H1 (cell line): ENCODE data around the gene ZNF441. TPM values are rescaled to one million over a fixed set of nuclear protein-coding genes. Genes with fewer than 3 reads are reported as not detected.

ENCODE experiments used
- CTCF ChIA-PET: fragments of 300-600 bp; sonication (Branson Sonifier 250); formaldehyde crosslinking; loops from one replicate; lab custom pipeline; 2021; ENCODE audit not compliant: partially characterized antibody; lab: Charles Lee
- POLR2A ChIA-PET: fragments of 300-600 bp; sonication (Branson Sonifier 250); formaldehyde crosslinking; loops from one replicate; lab custom pipeline; 2021; ENCODE audit warnings: inconsistent platforms; ENCODE audit not compliant: partially characterized antibody; lab: Charles Lee
- DNase-seq, 2 experiments: peaks; one replicate each; pipeline versions ENCODE4 v3.0.0 to v3.0.0-alpha.2; 2010 to 2022; ENCODE audit warnings: low spot score in 2 of 2, low read depth in 1 of 2, mixed read lengths in 1 of 2
- FAIRE-seq: peaks from 2 replicates; lab custom pipeline; 2011; peaks lifted over from hg19 to GRCh38; lab: Jason Lieb, UNC
- H2AFZ ChIP-seq: 2 replicates; pipeline ENCODE4 v1.8.1; 2012; ENCODE audit warnings: low read length, inconsistent platforms
- H2AK5ac ChIP-seq: 2 replicates; pipeline ENCODE4 v1.6.1; 2013; ENCODE audit warnings: low read depth, low read length
- H2BK120ac ChIP-seq: replicated peaks from 2 replicates; pipeline ENCODE3; 2013; ENCODE audit warnings: low read depth, low read length, inconsistent platforms
- H2BK12ac ChIP-seq: 2 replicates; pipeline ENCODE4 v1.6.1; 2013; ENCODE audit warnings: low read depth, low read length
- H2BK15ac ChIP-seq: 2 replicates; pipeline ENCODE4 v1.6.1; 2013; ENCODE audit warnings: low read length
- H2BK20ac ChIP-seq: 2 replicates; pipeline ENCODE4 v1.6.1; 2013; ENCODE audit warnings: low read length
- H2BK5ac ChIP-seq: 2 replicates; pipeline ENCODE4 v1.6.1; 2013; ENCODE audit warnings: low read depth, low read length
- H3K14ac ChIP-seq: 2 replicates; pipeline ENCODE4 v1.6.1; 2013; ENCODE audit warnings: inconsistent platforms; ENCODE audit not compliant: insufficient read length
- H3K18ac ChIP-seq: 2 replicates; pipeline ENCODE4 v1.6.1; 2013; ENCODE audit warnings: low read length; ENCODE audit errors: extremely low read depth
- H3K23ac ChIP-seq: 2 replicates; pipeline ENCODE4 v1.6.1; 2013; ENCODE audit warnings: inconsistent platforms; ENCODE audit not compliant: insufficient read length
- H3K23me2 ChIP-seq: 2 replicates; pipeline ENCODE4 v1.6.1; 2013; ENCODE audit warnings: low read depth, low read length
- H3K27ac ChIP-seq: 2 replicates; pipeline ENCODE4 v1.6.1; 2011; ENCODE audit warnings: low read depth, low read length, inconsistent platforms
- H3K27me3 ChIP-seq, 4 experiments: replicated peaks in 1 of 4; 1 replicate in 1 of 4; 2 replicates in 3 of 4; pipeline versions ENCODE4 v1.6.1 to v1.8.1; 2011 to 2013; ENCODE audit warnings: low read length in 3 of 4, mild to moderate bottlenecking in 3 of 4, inconsistent platforms in 2 of 4, mixed read lengths in 2 of 4, moderate library complexity in 1 of 4; ENCODE audit not compliant: control insufficient read depth in 3 of 4, insufficient read depth in 3 of 4; ENCODE audit errors: extremely low read depth in 1 of 4
- H3K36me3 ChIP-seq, 4 experiments: 2 replicates each; pipeline versions ENCODE4 v1.6.1 to v1.8.1; 2011 to 2013; ENCODE audit warnings: mild to moderate bottlenecking in 4 of 4, low read length in 3 of 4, moderate library complexity in 2 of 4, control low read depth in 1 of 4, inconsistent platforms in 1 of 4; ENCODE audit not compliant: insufficient read depth in 4 of 4, control insufficient read depth in 2 of 4
- H3K4ac ChIP-seq: replicated peaks from 2 replicates; pipeline ENCODE3; 2013; ENCODE audit warnings: low read length, low read depth, mixed read lengths, inconsistent platforms; ENCODE audit not compliant: insufficient read length
- H3K4me1 ChIP-seq, 4 experiments: replicated peaks in 1 of 4; 1 replicate in 1 of 4; 2 replicates in 3 of 4; pipeline versions ENCODE4 v1.6.1 to v1.8.1; 2011 to 2013; ENCODE audit warnings: low read length in 3 of 4, inconsistent platforms in 2 of 4, mixed read lengths in 1 of 4; ENCODE audit not compliant: insufficient read depth in 4 of 4, control insufficient read depth in 3 of 4
- H3K4me2 ChIP-seq, 2 experiments: 2 replicates each; pipeline versions ENCODE4 v1.6.1 to v1.8.1; 2011 to 2013; ENCODE audit warnings: low read depth in 2 of 2, low read length in 2 of 2, control low read depth in 1 of 2, inconsistent platforms in 1 of 2, mild to moderate bottlenecking in 1 of 2; ENCODE audit not compliant: insufficient read depth in 1 of 2
- H3K4me3 ChIP-seq, 4 experiments: fragments of 200-600, 300-600 bp in 1 of 4; sonication (generic), shearing (Covaris generic), sonication (Bioruptor Twin) in 1 of 4; 2 replicates each; pipeline versions ENCODE4 v1.5.1 to v1.8.1; 2011 to 2016; ENCODE audit warnings: low read length in 4 of 4, low read depth in 3 of 4, control low read depth in 2 of 4, inconsistent platforms in 2 of 4, mild to moderate bottlenecking in 2 of 4, mixed read lengths in 1 of 4, moderate library complexity in 1 of 4; ENCODE audit not compliant: insufficient read depth in 2 of 4; ENCODE audit errors: extremely low read depth in 1 of 4
- H3K56ac ChIP-seq: replicated peaks from 2 replicates; pipeline ENCODE3; 2013; ENCODE audit warnings: low read depth, mild to moderate bottlenecking, mixed read lengths, low read length, inconsistent platforms; ENCODE audit not compliant: insufficient read length
- H3K79me1 ChIP-seq: 2 replicates; pipeline ENCODE4 v1.6.1; 2013; ENCODE audit warnings: low read depth, low read length, control low read depth
- H3K79me2 ChIP-seq, 2 experiments: 2 replicates each; pipeline versions ENCODE4 v1.6.1 to v1.8.1; 2012 to 2013; ENCODE audit warnings: low read length in 2 of 2, mild to moderate bottlenecking in 2 of 2, inconsistent platforms in 1 of 2; ENCODE audit not compliant: insufficient read depth in 2 of 2, control insufficient read depth in 1 of 2
- H3K9ac ChIP-seq, 4 experiments: replicated peaks in 1 of 4; 1 replicate in 1 of 4; 2 replicates in 3 of 4; pipeline versions ENCODE4 v1.6.1 to v1.8.1; 2011 to 2013; ENCODE audit warnings: low read depth in 3 of 4, low read length in 3 of 4, control low read depth in 2 of 4, mild to moderate bottlenecking in 2 of 4, moderate library complexity in 2 of 4, inconsistent platforms in 1 of 4; ENCODE audit errors: extremely low read depth in 1 of 4
- H3K9me3 ChIP-seq, 2 experiments: 2 replicates each; pipeline versions ENCODE4 v1.6.1 to v1.8.1; 2012 to 2013; ENCODE audit warnings: mild to moderate bottlenecking in 2 of 2, moderate library complexity in 2 of 2, control low read depth in 1 of 2, inconsistent platforms in 1 of 2, low read depth in 1 of 2, low read length in 1 of 2, mixed read lengths in 1 of 2; ENCODE audit not compliant: insufficient read depth in 2 of 2
- H4K20me1 ChIP-seq, 2 experiments: replicated peaks in 1 of 2; 2 replicates each; pipeline versions ENCODE3 to v1.8.1; 2011 to 2013; ENCODE audit warnings: inconsistent platforms in 2 of 2, low read length in 2 of 2, mild to moderate bottlenecking in 1 of 2; ENCODE audit not compliant: insufficient read depth in 2 of 2, control insufficient read depth in 1 of 2
- H4K5ac ChIP-seq: 2 replicates; pipeline ENCODE4 v1.6.1; 2013; ENCODE audit warnings: low read length, low read depth, mixed read lengths, inconsistent platforms; ENCODE audit not compliant: insufficient read length
- H4K8ac ChIP-seq: 2 replicates; pipeline ENCODE4 v1.8.0; 2013; ENCODE audit warnings: mild to moderate bottlenecking, moderate library complexity, low read length, inconsistent platforms; ENCODE audit not compliant: insufficient read depth; ENCODE audit errors: extremely low read depth
- H4K91ac ChIP-seq: replicated peaks from 2 replicates; pipeline ENCODE3; 2013; ENCODE audit warnings: low read length, mixed read lengths, inconsistent platforms; ENCODE audit not compliant: insufficient read length
- BACH1 ChIP-seq: IDR thresholded peaks from 2 replicates; pipeline ENCODE4 v1.6.1; 2012; ENCODE audit warnings: low read length, improper control_type of control experiment
- HDAC2 ChIP-seq, 2 experiments: fragments of 300-600 bp in 1 of 2; sonication (generic) in 1 of 2; IDR thresholded peaks; 2 replicates each; pipeline ENCODE4 v1.6.1; 2011 to 2012; ENCODE audit warnings: low read depth in 2 of 2, low read length in 2 of 2, mild to moderate bottlenecking in 2 of 2, moderate library complexity in 2 of 2, borderline replicate concordance in 1 of 2, inconsistent platforms in 1 of 2
- KDM1A ChIP-seq: fragments of 200-600, 300-600 bp; sonication (generic); IDR thresholded peaks from 2 replicates; pipeline ENCODE4 v1.7.1; 2016; ENCODE audit warnings: mild to moderate bottlenecking, low read length, borderline replicate concordance
- MAFK ChIP-seq: IDR thresholded peaks from 2 replicates; pipeline ENCODE4 v1.6.1; 2012; ENCODE audit warnings: low read depth, mild to moderate bottlenecking, improper control_type of control experiment, low read length
- POLR2A ChIP-seq, 2 experiments: IDR thresholded peaks; 1 replicate in 1 of 2; 2 replicates in 1 of 2; pipeline ENCODE4 v1.6.1; 2011; ENCODE audit warnings: low read depth in 2 of 2, low read length in 2 of 2, mild to moderate bottlenecking in 2 of 2; ENCODE audit errors: control extremely low read depth in 1 of 2
- POU5F1 ChIP-seq: IDR thresholded peaks from 2 replicates; pipeline ENCODE4 v1.6.1; 2011; ENCODE audit warnings: low read depth, mild to moderate bottlenecking, low read length, moderate library complexity
- RAD21 ChIP-seq, 2 experiments: IDR thresholded peaks in 1 of 2; conservative IDR thresholded peaks in 1 of 2; 2 replicates each; pipeline ENCODE4 v1.6.1; 2011; ENCODE audit warnings: low read depth in 2 of 2, low read length in 2 of 2, improper control_type of control experiment in 1 of 2, inconsistent platforms in 1 of 2, mild to moderate bottlenecking in 1 of 2, moderate library complexity in 1 of 2
- RFX5 ChIP-seq: IDR thresholded peaks from 2 replicates; pipeline ENCODE4 v1.6.1; 2011; ENCODE audit warnings: low read depth, low read length, improper control_type of control experiment, borderline replicate concordance
- SAP30 ChIP-seq: fragments of 300-600 bp; sonication (generic); IDR thresholded peaks from 2 replicates; pipeline ENCODE4 v1.7.1; 2012; ENCODE audit warnings: low read length, moderate library complexity, mild to moderate bottlenecking, inconsistent platforms; ENCODE audit not compliant: insufficient read depth, insufficient replicate concordance
- SP2 ChIP-seq: IDR thresholded peaks from 2 replicates; pipeline ENCODE4 v1.6.1; 2012; ENCODE audit warnings: mild to moderate bottlenecking, low read length, inconsistent platforms
- SP4 ChIP-seq: IDR thresholded peaks from 2 replicates; pipeline ENCODE4 v1.6.1; 2012; ENCODE audit warnings: low read length, inconsistent platforms
- WGBS, 2 experiments: shearing (Covaris generic) in 1 of 2; methylation state at CpG; one replicate each; pipeline versions ENCODE4 v1.1.6 to v1.1.7; 2013 to 2015; ENCODE audit warnings: low lambda C conversion rate in 2 of 2, mixed read lengths in 2 of 2, inconsistent platforms in 1 of 2, low coverage in 1 of 2, missing lambda C conversion rate in 1 of 2; ENCODE audit not compliant: insufficient replicate concordance in 2 of 2, insufficient coverage in 1 of 2, insufficient read length in 1 of 2; ENCODE audit errors: extremely low coverage in 1 of 2, missing lambda C conversion rate in 1 of 2; 5-methylcytosine and 5-hydroxymethylcytosine counted together
- polyA plus RNA-seq, 7 experiments: library from polyadenylated mRNA; depleted of rRNA in 3 of 7; stranded (reverse) in 5 of 7; unstranded in 2 of 7; fragments of >200 nt in 5 of 7; fragments of 200-250 nt in 2 of 7; gene quantifications; 1 replicate in 5 of 7; 2 replicates in 1 of 7; 4 replicates in 1 of 7; pipeline versions ENCODE4 v1.2.1 to v1.2.3, GENCODE V29; 2011 to 2013; ENCODE audit warnings: missing spikeins in 2 of 7, mixed read lengths in 2 of 7
- total RNA-seq: library from RNA; stranded (reverse); fragmentation: NEBNext Ultra II Directional; extraction: Animal tissue kit (Norgen Biotek cat#: 25700); gene quantifications from 2 replicates; pipeline ENCODE4 v1.2.1, GENCODE V29; 2021

ZNF441 gene
- total and polyA plus RNA-seq, 2 of the 8 experiments (the other 6 are each of a cell fraction or from before 2014, with no cell fraction given): 0.09 to 0.48 TPM

DNA sequence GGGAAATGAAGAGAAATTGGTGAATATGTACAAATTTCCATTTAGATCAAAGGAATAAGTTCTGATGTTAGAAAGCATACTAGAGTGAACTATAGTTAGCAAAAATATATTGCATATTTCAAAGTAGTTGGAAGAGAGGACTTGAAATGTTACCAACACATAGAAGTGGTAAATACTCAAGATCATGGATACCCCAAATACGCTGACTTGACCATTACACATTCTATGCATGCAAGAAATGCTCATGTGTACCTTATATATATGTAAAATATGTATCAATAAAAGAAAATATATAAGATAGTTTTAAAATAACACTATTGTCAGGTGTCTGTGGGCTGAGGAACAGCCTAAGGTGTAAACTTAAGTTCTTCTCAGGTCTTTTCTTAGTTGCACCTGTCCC is 17.0 kb downstream of the ZNF441 start:
- Histone ChIP-seq H3K23ac (no peak overlapping the region), H4K8ac (no peak overlapping the region), H3K14ac (no peak overlapping the region), H3K4me2 (no peak overlapping the region), H3K4ac (no peak overlapping the region), H4K91ac (no peak overlapping the region), H2AK5ac (no peak overlapping the region), H2AFZ (no peak overlapping the region), H3K27ac (no peak overlapping the region), H4K5ac (no peak overlapping the region), H3K27me3 (no peaks in the 10 kb centered on the region; a peak in 1 of 7 replicates), H3K4me1 (no peaks in the 10 kb centered on the region), H3K23me2 (no peaks in the 10 kb centered on the region), H2BK12ac (no peak overlapping the region), H4K20me1 (no peaks in the 10 kb centered on the region), H3K18ac (no peak overlapping the region), H3K79me1 (no peaks in the 10 kb centered on the region), H3K56ac (no peak overlapping the region), H2BK15ac (no peak overlapping the region), H3K4me3 (no peak overlapping the region), H3K9me3 (peaks cover 35 to 52% of the 10 kb centered on the region in 2 experiments), H3K79me2 (no peaks in the 10 kb centered on the region), H2BK5ac (no peak overlapping the region), H2BK120ac (no peak overlapping the region), H3K36me3 (peaks cover 0 to 5% (median 0%) of the 10 kb centered on the region in 4 experiments; a peak in 2 of 8 replicates), H3K9ac (no peak overlapping the region), H2BK20ac (no peak overlapping the region)
- FAIRE-seq: no peak
- ChIA-PET CTCF (interaction anchor here (1.1 to 1.4 kb wide), 2 partner anchors 12 to 123 kb away, joined by 3 to 6 read pairs; no protein-coding TSS in a partner anchor), POLR2A (no interaction called here)
- no peak for DNase-seq
- TF ChIP-seq HDAC2 (IDR thresholded peaks at IDR 0.05; ENCODE audit: borderline replicate concordance in 1 of 2, low read depth in 2 of 2, low read length in 2 of 2): no peak
- no peak for TF ChIP-seq BACH1
- TF ChIP-seq SP4: no peak
- no peak for TF ChIP-seq RAD21 (IDR thresholded peaks at IDR 0.05 in 1 of 2, conservative IDR thresholded peaks at IDR 0.05 in 1 of 2; ENCODE audit: low read depth in 2 of 2, low read length in 2 of 2)
- TF ChIP-seq MAFK: no peak
- TF ChIP-seq POU5F1: no peak
- no peak for TF ChIP-seq KDM1A
- no peak for TF ChIP-seq SP2
- no peak for TF ChIP-seq POLR2A (IDR thresholded peaks at IDR 0.05; ENCODE audit: control extremely low read depth in 1 of 2, low read depth in 2 of 2, low read length in 2 of 2)
- TF ChIP-seq RFX5: no peak
- TF ChIP-seq SAP30: no peak
- WGBS, 2 experiments: 85% methylated on average over 1 of the region's 1 CpG; no CpG with 5 or more reads in 1 of the 2 experiments
